H9 (cell line): Measurements from ENCODE around the gene C1QBP. TPM values are rescaled to one million over a fixed set of nuclear protein-coding genes. Genes with fewer than 3 reads are reported as not detected.

Experiments
- DNase-seq: peaks from one replicate; pipeline ENCODE4 v3.0.0-alpha.2; 2017
- H2AFZ ChIP-seq: one replicate; pipeline ENCODE4 v1.6.1; 2013; ENCODE audit warnings: mild to moderate bottlenecking, low read length, control low read depth, moderate library complexity
- H2AK5ac ChIP-seq: 2 replicates; pipeline ENCODE4 v1.6.1; 2013; ENCODE audit warnings: low read length, control low read depth, mixed read lengths; ENCODE audit not compliant: insufficient read length
- H2BK120ac ChIP-seq: one replicate; pipeline ENCODE4 v1.6.1; 2013; ENCODE audit warnings: low read depth, mild to moderate bottlenecking, low read length, control low read depth, inconsistent platforms; ENCODE audit not compliant: poor library complexity, severe bottlenecking
- H2BK12ac ChIP-seq: 2 replicates; pipeline ENCODE4 v1.6.1; 2013; ENCODE audit warnings: low read length, control low read depth, mixed read lengths, low read depth; ENCODE audit not compliant: insufficient read length
- H2BK15ac ChIP-seq: 2 replicates; pipeline ENCODE4 v1.6.1; 2013; ENCODE audit warnings: low read depth, low read length, control low read depth
- H2BK20ac ChIP-seq: one replicate; pipeline ENCODE4 v1.6.1; 2013; ENCODE audit warnings: low read depth, mild to moderate bottlenecking, low read length, control low read depth, inconsistent platforms; ENCODE audit not compliant: poor library complexity, severe bottlenecking
- H2BK5ac ChIP-seq: 2 replicates; pipeline ENCODE4 v1.6.1; 2013; ENCODE audit warnings: low read length, control low read depth, mixed read lengths; ENCODE audit not compliant: insufficient read length
- H3K14ac ChIP-seq: 2 replicates; pipeline ENCODE4 v1.6.1; 2013; ENCODE audit warnings: low read length, control low read depth; ENCODE audit not compliant: insufficient read depth
- H3K18ac ChIP-seq: 2 replicates; pipeline ENCODE4 v1.6.1; 2013; ENCODE audit warnings: low read depth, mild to moderate bottlenecking, mixed read lengths, low read length, control low read depth; ENCODE audit not compliant: insufficient read length
- H3K23ac ChIP-seq: 2 replicates; pipeline ENCODE4 v1.6.1; 2013; ENCODE audit warnings: low read length, control low read depth, mixed read lengths, low read depth; ENCODE audit not compliant: insufficient read length
- H3K23me2 ChIP-seq: 2 replicates; pipeline ENCODE4 v1.6.1; 2013; ENCODE audit warnings: low read depth, mild to moderate bottlenecking, mixed read lengths, low read length, control low read depth; ENCODE audit not compliant: insufficient read length, poor library complexity, severe bottlenecking
- H3K27ac ChIP-seq: 2 replicates; pipeline ENCODE4 v1.5.1; 2013; ENCODE audit warnings: low read length, control low read depth, mixed read lengths, low read depth; ENCODE audit not compliant: insufficient read length
- H3K27me3 ChIP-seq: 2 replicates; pipeline ENCODE4 v1.6.1; 2013; ENCODE audit warnings: low read length, control low read depth, inconsistent platforms; ENCODE audit not compliant: insufficient read depth
- H3K4ac ChIP-seq: 2 replicates; pipeline ENCODE4 v1.6.1; 2013; ENCODE audit warnings: low read depth, mild to moderate bottlenecking, control low read depth, inconsistent platforms, low read length, moderate library complexity
- H3K4me1 ChIP-seq: 2 replicates; pipeline ENCODE4 v1.6.1; 2013; ENCODE audit warnings: low read length, control low read depth, inconsistent platforms; ENCODE audit not compliant: insufficient read depth
- H3K4me2 ChIP-seq: 2 replicates; pipeline ENCODE4 v1.6.1; 2013; ENCODE audit warnings: low read length, control low read depth, mixed read lengths; ENCODE audit not compliant: insufficient read length, insufficient read depth
- H3K56ac ChIP-seq: 2 replicates; pipeline ENCODE4 v1.6.1; 2013; ENCODE audit warnings: low read depth, mild to moderate bottlenecking, mixed read lengths, low read length, control low read depth; ENCODE audit not compliant: insufficient read length
- H3K79me1 ChIP-seq: 2 replicates; pipeline ENCODE4 v1.6.1; 2013; ENCODE audit warnings: low read depth, mild to moderate bottlenecking, moderate library complexity, low read length, control low read depth, inconsistent platforms; ENCODE audit not compliant: insufficient read depth, poor library complexity, severe bottlenecking
- H3K79me2 ChIP-seq: 2 replicates; pipeline ENCODE4 v1.6.1; 2013; ENCODE audit warnings: low read length, control low read depth, inconsistent platforms; ENCODE audit not compliant: insufficient read depth
- H3K9ac ChIP-seq: 2 replicates; pipeline ENCODE4 v1.6.1; 2013; ENCODE audit warnings: low read length, control low read depth, mixed read lengths; ENCODE audit not compliant: insufficient read length; ENCODE audit errors: extremely low read depth
- H3K9me3 ChIP-seq: one replicate; pipeline ENCODE4 v1.6.1; 2013; ENCODE audit warnings: low read depth, low read length, inconsistent platforms; ENCODE audit not compliant: control insufficient read depth
- H3T11ph ChIP-seq: one replicate; pipeline ENCODE4 v1.6.1; 2013; ENCODE audit warnings: mild to moderate bottlenecking, low read length, control low read depth, inconsistent platforms
- H4K20me1 ChIP-seq: one replicate; pipeline ENCODE4 v1.6.1; 2013; ENCODE audit not compliant: control insufficient read depth, insufficient read length, insufficient read depth
- H4K5ac ChIP-seq: 2 replicates; pipeline ENCODE4 v1.6.1; 2013; ENCODE audit warnings: low read depth, mild to moderate bottlenecking, mixed read lengths, low read length, control low read depth; ENCODE audit not compliant: insufficient read length
- H4K8ac ChIP-seq: replicated peaks from 2 replicates; pipeline ENCODE4 v1.6.1; 2013; ENCODE audit warnings: low read length, control low read depth, mixed read lengths, low read depth; ENCODE audit not compliant: insufficient read length
- H4K91ac ChIP-seq: 2 replicates; pipeline ENCODE4 v1.6.1; 2013; ENCODE audit warnings: low read depth, mild to moderate bottlenecking, moderate library complexity, mixed read lengths, low read length, control low read depth; ENCODE audit not compliant: insufficient read length
- H3K27ac Mint-ChIP-seq, 3 experiments: 2 replicates in 2 of 3; 3 replicates in 1 of 3; pipeline ENCODE4 v1.8.0; 2020 to 2021; ENCODE audit warnings: mixed read lengths in 3 of 3, mild to moderate bottlenecking in 1 of 3, moderate library complexity in 1 of 3
- H3K27me3 Mint-ChIP-seq: 2 replicates; pipeline ENCODE4 v1.8.0; 2021; ENCODE audit warnings: low read depth, mild to moderate bottlenecking, moderate library complexity, mixed read lengths
- H3K36me3 Mint-ChIP-seq, 3 experiments: 2 replicates in 2 of 3; 3 replicates in 1 of 3; pipeline ENCODE4 v1.8.0; 2020 to 2021; ENCODE audit warnings: low read depth in 3 of 3, mixed read lengths in 3 of 3; ENCODE audit not compliant: insufficient read depth in 1 of 3
- H3K4me1 Mint-ChIP-seq, 2 experiments: 2 replicates each; pipeline ENCODE4 v1.8.0; 2020; ENCODE audit warnings: mixed read lengths in 2 of 2
- H3K4me3 Mint-ChIP-seq, 2 experiments: 2 replicates in 1 of 2; 3 replicates in 1 of 2; pipeline ENCODE4 v1.8.0; 2020 to 2021; ENCODE audit warnings: mild to moderate bottlenecking in 2 of 2, mixed read lengths in 2 of 2, moderate library complexity in 1 of 2
- H3K9me3 Mint-ChIP-seq, 2 experiments: 2 replicates in 1 of 2; 3 replicates in 1 of 2; pipeline ENCODE4 v1.8.0; 2020; ENCODE audit warnings: mild to moderate bottlenecking in 2 of 2, mixed read lengths in 2 of 2, moderate library complexity in 1 of 2
- WGBS: extraction: QIAGEN DNeasy Blood & Tissue Kit; methylation state at CpG from one replicate; pipeline ENCODE4 v1.1.7; 2013; ENCODE audit warnings: missing lambda C conversion rate, low lambda C conversion rate, mixed read lengths; ENCODE audit not compliant: insufficient read length; ENCODE audit errors: extremely low coverage; 5-methylcytosine and 5-hydroxymethylcytosine counted together
- total RNA-seq: library from RNA; stranded (reverse); gene quantifications from 2 replicates; pipeline ENCODE4 v1.2.1, GENCODE V29; 2021
- TF ChIP-seq, protein P1 (sequence below): fragments of 200-600 bp; sonication (generic); conservative IDR thresholded peaks from 3 replicates; pipeline ENCODE4 v1.8.0; 2021; ENCODE audit warnings: antibody characterized with exemption, mild to moderate bottlenecking

The C1QBP gene
- total RNA-seq, 1 experiment from 2014 or later = 390 TPM

DNA sequence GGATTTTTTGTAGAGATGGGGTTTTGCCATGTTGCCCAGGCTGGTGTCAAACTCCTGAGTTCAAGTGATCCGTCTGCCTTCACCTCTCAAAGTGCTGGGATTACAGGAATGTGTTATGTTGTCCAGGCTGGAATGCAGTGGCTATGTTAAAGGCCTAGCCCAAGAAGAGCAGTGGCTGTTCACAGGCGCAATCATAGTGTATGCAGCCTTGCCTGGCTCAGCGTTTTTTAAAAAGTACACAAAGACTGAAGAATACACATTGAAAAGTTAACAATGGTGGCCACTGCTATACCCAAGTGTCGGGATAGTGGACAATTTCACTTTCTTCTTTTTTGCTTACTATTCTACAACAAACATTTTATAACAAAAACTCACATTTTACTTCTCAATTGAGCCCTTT lies 40.0 kb upstream of the C1QBP start:
- no peaks in the 10 kb centered on the region for H3K27me3 ChIP-seq
- H3K9me3 ChIP-seq = no peaks in the 10 kb centered on the region
- no peak overlapping the region for H3K18ac ChIP-seq
- no peak overlapping the region for H4K91ac ChIP-seq
- no peak for DNase-seq
- H3K4me1 ChIP-seq = no peaks in the 10 kb centered on the region
- no peak overlapping the region for H3K4ac ChIP-seq
- no peak overlapping the region for H3K56ac ChIP-seq
- peaks cover 55 to 92% (median 91%) of the 10 kb centered on the region in 3 experiments for H3K36me3 Mint-ChIP-seq
- no peak overlapping the region for H3K14ac ChIP-seq
- no peak overlapping the region for H4K5ac ChIP-seq
- H3T11ph ChIP-seq = no peak overlapping the region
- no peak overlapping the region for H3K9ac ChIP-seq
- H3K4me2 ChIP-seq = no peak overlapping the region
- H3K4me1 Mint-ChIP-seq = no peaks in the 10 kb centered on the region
- H3K27ac ChIP-seq = no peak overlapping the region
- no peak overlapping the region for H3K27ac Mint-ChIP-seq
- H2BK120ac ChIP-seq = no peak overlapping the region
- H3K23me2 ChIP-seq = no peaks in the 10 kb centered on the region
- TF ChIP-seq, protein P1, sequence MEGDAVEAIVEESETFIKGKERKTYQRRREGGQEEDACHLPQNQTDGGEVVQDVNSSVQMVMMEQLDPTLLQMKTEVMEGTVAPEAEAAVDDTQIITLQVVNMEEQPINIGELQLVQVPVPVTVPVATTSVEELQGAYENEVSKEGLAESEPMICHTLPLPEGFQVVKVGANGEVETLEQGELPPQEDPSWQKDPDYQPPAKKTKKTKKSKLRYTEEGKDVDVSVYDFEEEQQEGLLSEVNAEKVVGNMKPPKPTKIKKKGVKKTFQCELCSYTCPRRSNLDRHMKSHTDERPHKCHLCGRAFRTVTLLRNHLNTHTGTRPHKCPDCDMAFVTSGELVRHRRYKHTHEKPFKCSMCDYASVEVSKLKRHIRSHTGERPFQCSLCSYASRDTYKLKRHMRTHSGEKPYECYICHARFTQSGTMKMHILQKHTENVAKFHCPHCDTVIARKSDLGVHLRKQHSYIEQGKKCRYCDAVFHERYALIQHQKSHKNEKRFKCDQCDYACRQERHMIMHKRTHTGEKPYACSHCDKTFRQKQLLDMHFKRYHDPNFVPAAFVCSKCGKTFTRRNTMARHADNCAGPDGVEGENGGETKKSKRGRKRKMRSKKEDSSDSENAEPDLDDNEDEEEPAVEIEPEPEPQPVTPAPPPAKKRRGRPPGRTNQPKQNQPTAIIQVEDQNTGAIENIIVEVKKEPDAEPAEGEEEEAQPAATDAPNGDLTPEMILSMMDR = no peak
- peaks cover 3% of the 10 kb centered on the region for H3K79me1 ChIP-seq
- no peaks in the 10 kb centered on the region for H3K27me3 Mint-ChIP-seq
- no peak overlapping the region for H2BK15ac ChIP-seq
- no peak overlapping the region for H2BK5ac ChIP-seq
- H2AFZ ChIP-seq = no peak overlapping the region
- H3K4me3 Mint-ChIP-seq = no peak overlapping the region
- H4K20me1 ChIP-seq = no peaks in the 10 kb centered on the region
- no peak overlapping the region for H4K8ac ChIP-seq
- no peak overlapping the region for H2AK5ac ChIP-seq
- no peak overlapping the region for H2BK20ac ChIP-seq
- H3K9me3 Mint-ChIP-seq = no peaks in the 10 kb centered on the region
- no peak overlapping the region for H2BK12ac ChIP-seq
- H3K23ac ChIP-seq = no peak overlapping the region
- no CpG with 5 or more reads among the region's 4 CpGs for WGBS
- H3K79me2 ChIP-seq = no peaks in the 10 kb centered on the region
